HepG2 (cell line): ENCODE results near the gene CD72. TPM values are rescaled to one million over a fixed set of nuclear protein-coding genes. Genes with fewer than 3 reads are reported as not detected.

ENCODE experiments used
- BORCS8-MEF2B ChIP-seq: sonication (generic); formaldehyde crosslinking; IDR thresholded peaks from 2 replicates; pipeline ENCODE4 v1.8.0; 2022; ENCODE audit warnings: mild to moderate bottlenecking, missing genetic modification reagents
- CCAR2 ChIP-seq: fragments of 200-400 bp; formaldehyde crosslinking; optimal IDR thresholded peaks from 2 replicates; pipeline ENCODE3; 2018; ENCODE audit warnings: low read depth, mild to moderate bottlenecking, low read length, moderate library complexity
- CHD4 ChIP-seq: fragments of 200-600 bp; sonication (generic); IDR thresholded peaks from 2 replicates; pipeline ENCODE4 v1.7.0; 2017; ENCODE audit warnings: mild to moderate bottlenecking, low read length, borderline replicate concordance
- DNMT3B ChIP-seq: conservative IDR thresholded peaks from 2 replicates; pipeline ENCODE4 v1.6.1; 2016; ENCODE audit warnings: missing biosample characterization, control low read depth
- DR1 ChIP-seq: sonication (generic); formaldehyde crosslinking; IDR thresholded peaks from 2 replicates; pipeline ENCODE4 v1.8.0; 2021; ENCODE audit warnings: mild to moderate bottlenecking, missing genetic modification reagents, inconsistent platforms
- FOSL1 ChIP-seq: sonication (generic); formaldehyde crosslinking; IDR thresholded peaks from 2 replicates; pipeline ENCODE4 v1.9.0; 2021; ENCODE audit warnings: missing genetic modification reagents, borderline replicate concordance
- HES4 ChIP-seq: sonication (generic); formaldehyde crosslinking; IDR thresholded peaks from 2 replicates; pipeline ENCODE4 v1.9.0; 2021; ENCODE audit warnings: mild to moderate bottlenecking, missing genetic modification reagents, borderline replicate concordance
- HOXA3 ChIP-seq: sonication (generic); formaldehyde crosslinking; IDR thresholded peaks from 2 replicates; pipeline ENCODE4 v1.5.0; 2020; ENCODE audit warnings: missing genetic modification reagents
- IRF2 ChIP-seq: IDR thresholded peaks from 2 replicates; pipeline ENCODE4 v1.6.1; 2018; ENCODE audit warnings: missing genetic modification reagents, missing compliant biosample characterization
- KDM6A ChIP-seq: IDR thresholded peaks from 2 replicates; pipeline ENCODE4 v1.6.1; 2016; ENCODE audit warnings: low read depth
- MAFF ChIP-seq: IDR thresholded peaks from 2 replicates; pipeline ENCODE4 v1.6.1; 2011; ENCODE audit warnings: low read depth, low read length, improper control_type of control experiment
- MED13 ChIP-seq: sonication (generic); formaldehyde crosslinking; IDR thresholded peaks from 2 replicates; pipeline ENCODE4 v1.5.0; 2020; ENCODE audit warnings: missing genetic modification reagents
- MIXL1 ChIP-seq: IDR thresholded peaks from 2 replicates; pipeline ENCODE4 v1.6.1; 2016
- NFE2L1 ChIP-seq: sonication (generic); formaldehyde crosslinking; IDR thresholded peaks from 2 replicates; pipeline ENCODE4 v1.4.0; 2020; ENCODE audit warnings: missing genetic modification reagents, mild to moderate bottlenecking, borderline replicate concordance
- PAX8 ChIP-seq: sonication (generic); formaldehyde crosslinking; IDR thresholded peaks from 2 replicates; pipeline ENCODE4 v1.8.0; 2022; ENCODE audit warnings: mild to moderate bottlenecking, missing genetic modification reagents, borderline replicate concordance
- TEAD2 ChIP-seq: sonication (generic); formaldehyde crosslinking; IDR thresholded peaks from 2 replicates; pipeline ENCODE4 v1.9.0; 2021; ENCODE audit warnings: missing genetic modification reagents
- THAP8 ChIP-seq: sonication (generic); formaldehyde crosslinking; IDR thresholded peaks from 2 replicates; pipeline ENCODE4 v1.5.1; 2020; ENCODE audit warnings: missing genetic modification reagents, mild to moderate bottlenecking, borderline replicate concordance
- THYN1 ChIP-seq: sonication (generic); formaldehyde crosslinking; IDR thresholded peaks from 2 replicates; pipeline ENCODE4 v1.8.1; 2023; ENCODE audit warnings: low read depth, mild to moderate bottlenecking, moderate library complexity, missing genetic modification reagents, borderline replicate concordance
- XBP1 ChIP-seq: sonication (generic); formaldehyde crosslinking; IDR thresholded peaks from 2 replicates; pipeline ENCODE4 v1.5.0; 2020; ENCODE audit warnings: missing genetic modification reagents
- ZBTB8A ChIP-seq: sonication (generic); formaldehyde crosslinking; IDR thresholded peaks from 2 replicates; pipeline ENCODE4 v1.4.0; 2020; ENCODE audit warnings: mild to moderate bottlenecking, low read depth, missing genetic modification reagents, borderline replicate concordance
- ZKSCAN5 ChIP-seq: sonication (generic); formaldehyde crosslinking; IDR thresholded peaks from 2 replicates; pipeline ENCODE4 v1.5.1; 2020; ENCODE audit warnings: mild to moderate bottlenecking, missing genetic modification reagents
- ZNF550 ChIP-seq: sonication (generic); formaldehyde crosslinking; IDR thresholded peaks from 2 replicates; pipeline ENCODE4 v1.4.0; 2020; ENCODE audit warnings: mild to moderate bottlenecking, missing genetic modification reagents, borderline replicate concordance
- ZNF619 ChIP-seq: sonication (generic); formaldehyde crosslinking; IDR thresholded peaks from 2 replicates; pipeline ENCODE4 v1.4.0; 2020; ENCODE audit warnings: mild to moderate bottlenecking, missing genetic modification reagents
- ZNF841 ChIP-seq: sonication (generic); formaldehyde crosslinking; IDR thresholded peaks from 2 replicates; pipeline ENCODE4 v1.8.1; 2023; ENCODE audit warnings: missing genetic modification reagents, borderline replicate concordance
- ZNF891 ChIP-seq: sonication (generic); formaldehyde crosslinking; IDR thresholded peaks from 2 replicates; pipeline ENCODE4 v1.5.0; 2020; ENCODE audit warnings: mild to moderate bottlenecking, missing genetic modification reagents
- ZSCAN12 ChIP-seq: sonication (generic); formaldehyde crosslinking; IDR thresholded peaks from 2 replicates; pipeline ENCODE4 v1.9.0; 2021; ENCODE audit warnings: mild to moderate bottlenecking, missing genetic modification reagents
- ZSCAN25 ChIP-seq: sonication (generic); formaldehyde crosslinking; IDR thresholded peaks from 2 replicates; pipeline ENCODE4 v1.8.0; 2022; ENCODE audit warnings: mild to moderate bottlenecking, missing genetic modification reagents
- polyA plus RNA-seq, 8 experiments: library from polyadenylated mRNA; depleted of rRNA in 3 of 8; stranded (reverse) in 7 of 8; unstranded in 1 of 8; fragments of >200 nt; fragmentation: Illumina TruSeq in 4 of 8; extraction: Trizol in 4 of 8; gene quantifications; 2 replicates each; pipeline versions ENCODE4 v1.2.1 to v1.2.3, GENCODE V29; 2011 to 2016; ENCODE audit warnings: low read depth in 4 of 8, missing spikeins in 1 of 8, mixed read lengths in 1 of 8; ENCODE audit not compliant: insufficient read depth in 1 of 8
- total RNA-seq, 5 experiments: library from RNA; depleted of rRNA; stranded (reverse); fragments of >200 nt; fragmentation: Illumina TruSeq; extraction: Trizol; gene quantifications; 2 replicates each; pipeline ENCODE4 v1.2.3, GENCODE V29; 2016; ENCODE audit warnings: low read depth in 1 of 5
- TF ChIP-seq, protein P1 (sequence below): sonication (generic); formaldehyde crosslinking; IDR thresholded peaks from 2 replicates; pipeline ENCODE4 v1.5.1; 2020; ENCODE audit warnings: mild to moderate bottlenecking, missing genetic modification reagents, borderline replicate concordance
- TF ChIP-seq, protein P2 (sequence below): sonication (generic); formaldehyde crosslinking; IDR thresholded peaks from 2 replicates; pipeline ENCODE4 v1.5.0; 2020; ENCODE audit warnings: missing genetic modification reagents, mild to moderate bottlenecking, borderline replicate concordance

CD72 gene
- total and polyA plus RNA-seq, 2 of the 13 experiments (the other 11 are each of a cell fraction or from before 2014, with no cell fraction given): 0.18 to 1.1 TPM

DNA sequence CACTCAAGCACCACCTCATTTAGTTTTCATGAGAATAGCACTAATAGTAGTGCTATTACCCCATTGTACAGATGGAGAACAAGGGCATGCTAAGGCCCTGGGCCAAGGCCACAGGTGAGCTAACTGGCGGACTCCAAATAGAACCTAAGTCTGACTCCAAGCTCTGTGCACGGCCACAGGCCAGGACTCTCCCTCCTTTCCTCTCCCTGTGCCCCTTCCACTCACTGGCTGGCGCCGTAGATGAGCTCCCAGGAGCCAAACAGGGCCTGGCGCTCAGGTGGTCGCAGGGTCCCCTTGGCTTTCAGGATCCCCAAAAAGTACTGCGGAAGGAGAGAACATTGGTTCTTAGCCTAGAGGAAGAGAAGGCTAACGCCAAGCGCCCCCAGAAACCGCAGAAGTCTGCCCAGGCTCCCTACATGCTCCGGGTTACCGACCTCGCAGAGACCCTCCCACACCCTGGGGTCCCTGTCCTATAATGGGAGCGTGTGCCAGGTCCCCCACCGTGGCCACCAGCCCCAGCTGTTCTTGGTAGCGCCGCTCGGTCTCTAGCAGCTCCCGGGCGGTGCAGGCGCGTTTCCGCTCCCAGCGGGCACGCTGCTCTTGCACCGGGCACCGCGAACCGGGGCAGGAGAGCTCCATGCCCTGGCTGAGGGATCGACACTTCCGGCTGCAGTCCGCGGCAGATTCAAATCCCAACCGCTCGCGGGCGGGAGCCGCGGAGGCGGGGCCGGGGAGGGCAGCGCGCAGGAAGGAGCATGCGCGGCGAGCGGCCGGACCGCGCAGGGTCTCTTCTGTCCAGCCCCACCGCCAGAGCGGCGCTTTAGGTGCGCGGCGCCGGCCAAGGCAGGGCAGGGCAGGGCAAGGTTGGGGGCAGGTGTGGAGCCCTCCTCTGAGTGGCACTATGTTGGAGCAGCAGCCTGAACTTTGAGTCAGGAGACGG is 46.6 kb upstream of the CD72 start, which contains the start of gene ARHGEF39 (continued):
- TF ChIP-seq, protein P1, sequence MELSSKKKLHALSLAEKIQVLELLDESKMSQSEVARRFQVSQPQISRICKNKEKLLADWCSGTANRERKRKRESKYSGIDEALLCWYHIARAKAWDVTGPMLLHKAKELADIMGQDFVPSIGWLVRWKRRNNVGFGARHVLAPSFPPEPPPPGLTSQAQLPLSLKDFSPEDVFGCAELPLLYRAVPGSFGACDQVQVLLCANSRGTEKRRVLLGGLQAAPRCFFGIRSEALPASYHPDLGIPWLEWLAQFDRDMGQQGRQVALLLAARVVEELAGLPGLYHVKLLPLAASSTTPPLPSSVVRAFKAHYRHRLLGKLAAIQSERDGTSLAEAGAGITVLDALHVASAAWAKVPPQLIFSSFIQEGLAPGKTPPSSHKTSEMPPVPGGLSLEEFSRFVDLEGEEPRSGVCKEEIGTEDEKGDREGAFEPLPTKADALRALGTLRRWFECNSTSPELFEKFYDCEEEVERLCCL (CRISPR knock-in tag): no peak
- peak; percentile 49; the same call in 1 of the 2 replicates for TF ChIP-seq HES4 (CRISPR knock-in tag)
- no peak for TF ChIP-seq ZSCAN12
- TF ChIP-seq, protein P2, sequence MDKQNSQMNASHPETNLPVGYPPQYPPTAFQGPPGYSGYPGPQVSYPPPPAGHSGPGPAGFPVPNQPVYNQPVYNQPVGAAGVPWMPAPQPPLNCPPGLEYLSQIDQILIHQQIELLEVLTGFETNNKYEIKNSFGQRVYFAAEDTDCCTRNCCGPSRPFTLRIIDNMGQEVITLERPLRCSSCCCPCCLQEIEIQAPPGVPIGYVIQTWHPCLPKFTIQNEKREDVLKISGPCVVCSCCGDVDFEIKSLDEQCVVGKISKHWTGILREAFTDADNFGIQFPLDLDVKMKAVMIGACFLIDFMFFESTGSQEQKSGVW (CRISPR knock-in tag): no peak
- peak; percentile 24; the same call in 1 of the 2 replicates for TF ChIP-seq MIXL1 (CRISPR knock-in tag)
- TF ChIP-seq ZKSCAN5 (CRISPR knock-in tag): no peak
- no peak for TF ChIP-seq ZSCAN25 (CRISPR knock-in tag)
- TF ChIP-seq DNMT3B (CRISPR knock-in tag): no peak
- 0 out of 2 replicates have a peak, but pooled peaks have one; percentile 56 for TF ChIP-seq TEAD2
- TF ChIP-seq DR1 (CRISPR knock-in tag): peak; percentile 68; the same call in 1 of the 2 replicates
- TF ChIP-seq ZNF891 (CRISPR knock-in tag): peak; percentile 55; the same call in 1 of the 2 replicates
- TF ChIP-seq CCAR2: no peak
- peak; percentile 25; the same call in 1 of the 2 replicates for TF ChIP-seq IRF2 (CRISPR knock-in tag)
- peak; percentile 96 for TF ChIP-seq ZNF841
- no peak for TF ChIP-seq NFE2L1 (CRISPR knock-in tag)
- TF ChIP-seq CHD4: no peak
- no peak for TF ChIP-seq XBP1 (CRISPR knock-in tag)
- no peak for TF ChIP-seq FOSL1 (CRISPR knock-in tag)
- TF ChIP-seq MED13: 0 out of 2 replicates have a peak, but pooled peaks have one; percentile 62
- TF ChIP-seq THYN1 (CRISPR knock-in tag): no peak
- no peak for TF ChIP-seq ZNF550 (CRISPR knock-in tag)
- no peak for TF ChIP-seq ZNF619 (CRISPR knock-in tag)
- no peak for TF ChIP-seq MAFF
- TF ChIP-seq ZBTB8A (CRISPR knock-in tag): no peak
- TF ChIP-seq HOXA3 (CRISPR knock-in tag): peak; percentile 77; the same call in 1 of the 2 replicates
- TF ChIP-seq THAP8: peak; percentile 85
- peak; percentile 98 for TF ChIP-seq BORCS8-MEF2B
- no peak; the same call in 1 of the 2 replicates for TF ChIP-seq PAX8 (CRISPR knock-in tag)
- TF ChIP-seq KDM6A: no peak
